Measurements from ENCODE around the gene EPB41L2.

The EPB41L2 gene

DNA sequence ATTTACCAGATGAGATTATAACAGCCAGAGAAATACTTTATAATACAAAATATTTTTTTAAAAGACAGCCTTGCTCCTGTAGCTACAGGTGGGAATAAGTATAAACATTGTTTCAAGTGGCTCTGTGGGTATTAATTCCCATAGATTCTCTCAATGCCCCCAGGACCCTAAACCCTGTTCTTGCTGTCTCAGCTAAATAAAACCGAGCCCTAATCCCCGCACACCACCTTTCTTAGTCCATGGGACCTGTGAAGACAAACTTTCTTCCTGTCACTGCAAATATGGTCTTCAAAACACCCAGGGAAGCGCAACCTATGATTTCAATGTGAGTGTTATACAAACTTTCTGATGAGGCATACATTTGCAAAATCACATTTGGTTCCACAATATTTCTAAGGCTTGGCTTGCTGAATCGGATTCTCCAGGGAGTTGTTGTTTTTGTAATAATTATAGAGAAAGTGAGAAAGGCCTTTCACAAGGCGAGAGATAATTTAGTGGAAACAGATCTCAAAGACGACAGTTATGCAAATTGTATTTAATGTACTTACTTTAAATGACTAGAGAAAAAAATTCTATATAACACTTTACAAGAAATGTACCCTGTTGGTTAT lies 224.7 kb downstream of the EPB41L2 start:
- no peaks in the 10 kb centered on the region for H3K9me3 Mint-ChIP-seq
- H3K27ac Mint-ChIP-seq: no peak overlapping the region
- no peaks in the 10 kb centered on the region for H3K36me3 Mint-ChIP-seq

DNA sequence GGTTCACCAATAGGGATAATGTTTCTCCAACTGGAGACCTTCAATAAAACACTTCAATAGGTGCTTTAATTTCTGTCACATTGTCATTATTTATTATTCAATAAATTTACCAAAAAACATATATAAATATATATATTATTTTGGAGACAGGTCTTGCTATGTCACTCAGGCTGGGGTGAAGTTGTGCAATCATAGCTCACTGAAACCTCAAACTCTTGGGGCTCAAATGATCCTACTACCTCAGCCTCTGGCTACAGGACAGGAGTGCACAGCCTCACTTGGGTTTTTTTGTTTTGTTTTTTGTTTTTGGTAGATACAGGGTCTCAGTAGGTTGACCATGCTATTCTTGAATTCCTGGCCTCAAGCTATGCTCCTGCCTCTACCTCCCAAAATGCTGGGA lies 226.0 kb downstream of the EPB41L2 start:
- Mint-ChIP-seq H3K4me1 (no peaks in the 10 kb centered on the region), H3K27me3 (no peaks in the 10 kb centered on the region), H3K27ac (no peak overlapping the region), H3K36me3 (no peaks in the 10 kb centered on the region), H3K9me3 (no peaks in the 10 kb centered on the region), H3K4me3 (no peak overlapping the region)

More for the DNA sequence above, 224.7 kb downstream of the EPB41L2 start:
- H3K4me1 Mint-ChIP-seq: no peaks in the 10 kb centered on the region
- H3K4me3 Mint-ChIP-seq: no peak overlapping the region
- H3K27me3 Mint-ChIP-seq: no peaks in the 10 kb centered on the region

GRCh38 chr6:130836055-130836640 lies 226.9 kb downstream of the EPB41L2 start:
- H3K27ac Mint-ChIP-seq: no peak overlapping the region
- no peak overlapping the region for H3K4me3 Mint-ChIP-seq
- H3K27me3 Mint-ChIP-seq: no peaks in the 10 kb centered on the region
- no peaks in the 10 kb centered on the region for H3K4me1 Mint-ChIP-seq
- H3K9me3 Mint-ChIP-seq: no peaks in the 10 kb centered on the region
- H3K36me3 Mint-ChIP-seq: no peaks in the 10 kb centered on the region

- no peaks in the 10 kb centered on the region for H3K9me3 Mint-ChIP-seq
- no peaks in the 10 kb centered on the region for H3K27me3 Mint-ChIP-seq
- no peak overlapping the region for H3K27ac Mint-ChIP-seq
- H3K36me3 Mint-ChIP-seq: no peaks in the 10 kb centered on the region
- H3K4me3 Mint-ChIP-seq: no peak overlapping the region
- H3K4me1 Mint-ChIP-seq: no peaks in the 10 kb centered on the region
Measured at GRCh38 chr6:130834482-130835251, 228.4 kb downstream of the EPB41L2 start.

DNA sequence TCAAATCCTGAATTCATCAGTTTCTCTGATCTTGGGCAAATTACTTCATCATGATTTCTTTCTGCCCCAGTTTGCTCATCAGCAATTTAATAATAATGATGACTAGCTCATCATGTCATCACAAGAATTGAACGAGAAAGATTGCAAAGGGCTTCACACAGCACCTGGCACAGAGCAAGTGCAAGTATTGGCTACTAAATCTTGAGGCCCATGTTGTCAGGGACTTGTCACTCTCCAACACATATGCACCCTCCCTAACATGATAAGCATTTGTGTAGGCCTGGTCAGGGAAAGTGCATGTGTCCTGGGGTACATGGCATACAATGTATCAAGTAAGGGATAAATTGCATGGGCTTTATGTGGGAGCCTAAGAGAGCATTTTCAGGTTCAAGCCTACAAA lies 229.5 kb downstream of the EPB41L2 start:
- Mint-ChIP-seq H3K4me1 (no peaks in the 10 kb centered on the region), H3K4me3 (no peak overlapping the region), H3K27me3 (no peaks in the 10 kb centered on the region), H3K27ac (no peak overlapping the region), H3K9me3 (no peaks in the 10 kb centered on the region), H3K36me3 (no peaks in the 10 kb centered on the region)

- Mint-ChIP-seq H3K27ac (no peak overlapping the region), H3K4me1 (no peaks in the 10 kb centered on the region), H3K9me3 (no peaks in the 10 kb centered on the region), H3K27me3 (no peaks in the 10 kb centered on the region), H3K4me3 (no peak overlapping the region), H3K36me3 (no peaks in the 10 kb centered on the region)
Measured at GRCh38 chr6:130831607-130832006, 231.4 kb downstream of the EPB41L2 start.

- H3K36me3 Mint-ChIP-seq: no peaks in the 10 kb centered on the region
- H3K27ac Mint-ChIP-seq: no peak overlapping the region
- no peaks in the 10 kb centered on the region for H3K27me3 Mint-ChIP-seq
- peaks cover 6% of the 10 kb centered on the region for H3K4me1 Mint-ChIP-seq
- no peak overlapping the region for H3K4me3 Mint-ChIP-seq
- no peaks in the 10 kb centered on the region for H3K9me3 Mint-ChIP-seq
Measured at GRCh38 chr6:130829333-130829910, 233.6 kb downstream of the EPB41L2 start.

DNA sequence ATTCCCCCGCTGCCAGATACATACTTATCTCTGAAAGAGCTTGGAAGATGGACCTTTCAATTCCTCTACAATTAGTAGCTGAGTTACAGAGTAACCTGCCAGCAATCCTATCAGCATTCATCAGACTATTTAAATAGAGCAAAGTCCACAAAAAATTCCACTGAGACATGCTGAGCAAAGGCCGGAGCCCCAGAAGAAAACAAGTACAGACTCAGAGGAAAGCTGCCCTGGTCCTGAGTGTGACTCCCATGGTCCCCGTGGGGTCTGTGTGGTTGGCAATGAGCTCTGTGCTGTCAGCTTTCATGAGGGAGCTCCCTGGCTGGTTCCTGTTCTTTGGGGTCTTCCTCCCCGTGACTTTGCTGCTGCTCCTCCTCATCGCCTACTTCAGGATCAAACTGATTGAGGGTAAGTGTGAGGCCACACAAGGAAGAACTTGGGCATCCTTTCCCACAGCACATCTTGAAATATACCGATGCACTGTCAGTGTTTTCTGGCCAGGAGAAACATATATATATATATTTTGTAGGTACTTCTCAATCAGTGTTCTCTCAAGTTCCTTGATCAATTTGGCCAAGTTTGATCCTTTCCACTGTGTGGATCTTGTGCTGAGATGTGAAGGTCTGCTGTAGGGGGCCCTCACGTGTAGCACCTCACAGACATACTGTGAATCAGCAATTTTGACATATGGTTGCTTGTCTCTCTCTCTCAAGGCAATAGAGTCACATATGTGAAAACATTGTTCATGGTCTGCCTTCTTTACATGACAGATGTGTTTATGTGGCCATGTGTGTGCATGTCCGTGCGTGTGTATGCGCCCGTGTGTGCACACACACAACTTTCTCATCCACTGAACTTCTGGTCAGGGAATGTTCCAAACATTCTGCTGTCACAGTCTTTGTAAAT lies 235.5 kb downstream of the EPB41L2 start, which contains the start of gene SMLR1:
Gene SMLR1 (plus strand): TSS at position 160 of the 903 bp plus-strand sequence. CDS start 8 bp downstream, at position 168.
- H3K9me3 Mint-ChIP-seq: no peaks in the 10 kb centered on the region
- peaks cover 6% of the 10 kb centered on the region for H3K4me1 Mint-ChIP-seq
- H3K4me3 Mint-ChIP-seq: no peak within 1 kb of the TSS
- no peak within 1 kb of the TSS for H3K27ac Mint-ChIP-seq
- no peaks in the 10 kb centered on the region for H3K36me3 Mint-ChIP-seq
- no peaks in the 10 kb centered on the region for H3K27me3 Mint-ChIP-seq

GRCh38 chr6:130826442-130827246 lies 236.4 kb downstream of the EPB41L2 start:
- Mint-ChIP-seq H3K27ac (no peak overlapping the region), H3K27me3 (no peaks in the 10 kb centered on the region), H3K4me3 (no peak overlapping the region), H3K9me3 (no peaks in the 10 kb centered on the region), H3K36me3 (no peaks in the 10 kb centered on the region), H3K4me1 (peaks cover 6% of the 10 kb centered on the region)

GRCh38 chr6:130825772-130826441 lies 237.1 kb downstream of the EPB41L2 start:
- Mint-ChIP-seq H3K4me1 (peaks cover 6% of the 10 kb centered on the region), H3K9me3 (no peaks in the 10 kb centered on the region), H3K27me3 (no peaks in the 10 kb centered on the region), H3K27ac (no peak overlapping the region), H3K36me3 (no peaks in the 10 kb centered on the region), H3K4me3 (no peak overlapping the region)

DNA sequence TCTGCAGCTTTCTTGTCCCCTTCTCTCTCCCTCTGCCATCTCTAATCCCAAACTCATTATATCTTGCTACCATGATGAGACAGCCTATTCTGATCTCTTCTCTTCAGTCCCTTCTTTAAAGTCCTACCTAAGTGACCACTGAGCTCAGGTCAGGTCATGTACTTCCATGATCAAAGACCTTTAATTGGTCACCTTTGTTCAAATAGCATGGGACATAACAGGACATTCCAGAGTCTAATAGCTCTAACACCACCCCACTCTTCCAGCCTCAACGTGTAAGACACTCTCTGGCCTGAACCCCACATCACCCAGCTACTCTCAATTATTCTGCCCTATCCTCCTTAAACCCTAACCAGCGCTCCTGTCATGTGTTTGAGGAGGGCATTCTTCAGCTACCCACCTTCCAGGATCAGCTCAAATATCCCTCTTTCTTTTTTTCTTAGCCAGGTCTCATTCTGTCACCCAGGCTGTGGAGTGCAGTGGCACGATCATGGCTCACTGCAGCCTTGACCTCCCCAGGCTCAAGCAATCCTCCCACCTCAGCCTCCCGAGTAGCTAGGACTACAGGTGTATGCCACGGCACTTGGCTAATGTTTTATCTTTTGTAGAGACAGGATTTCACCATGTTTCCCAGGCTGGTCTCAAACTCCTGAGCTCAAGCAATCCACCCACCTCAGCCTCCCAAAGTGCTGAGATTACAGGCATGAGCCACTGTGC lies 237.9 kb downstream of the EPB41L2 start:
- H3K36me3 Mint-ChIP-seq: no peaks in the 10 kb centered on the region
- H3K4me3 Mint-ChIP-seq: no peak overlapping the region
- H3K9me3 Mint-ChIP-seq: no peaks in the 10 kb centered on the region
- no peak overlapping the region for H3K27ac Mint-ChIP-seq
- no peaks in the 10 kb centered on the region for H3K27me3 Mint-ChIP-seq
- H3K4me1 Mint-ChIP-seq: peaks cover 6% of the 10 kb centered on the region

DNA sequence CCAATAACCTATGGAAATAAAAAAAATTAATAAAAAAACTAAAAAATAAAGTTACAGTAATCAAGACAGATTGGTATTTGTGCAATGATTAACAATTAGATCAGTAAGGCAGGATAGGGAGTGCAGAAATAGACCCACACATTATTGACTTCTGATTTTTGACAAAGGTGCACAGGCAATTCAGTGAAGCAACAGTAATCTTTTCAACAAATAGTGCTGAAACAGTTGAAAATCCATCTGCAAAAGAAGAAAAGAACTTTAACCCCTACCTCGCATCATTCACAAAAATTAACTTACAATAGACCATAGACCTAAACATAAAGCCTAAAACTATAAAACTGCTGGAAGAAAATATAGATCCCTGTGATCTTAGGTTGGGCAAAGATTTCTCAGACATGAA lies 240.3 kb downstream of the EPB41L2 start:
- peaks cover 6% of the 10 kb centered on the region for H3K4me1 Mint-ChIP-seq
- H3K9me3 Mint-ChIP-seq: peaks cover 8% of the 10 kb centered on the region
- peaks cover 1% of the 10 kb centered on the region for H3K36me3 Mint-ChIP-seq
- peaks cover 7% of the 10 kb centered on the region for H3K27me3 Mint-ChIP-seq
- no peak overlapping the region for H3K27ac Mint-ChIP-seq
- H3K4me3 Mint-ChIP-seq: no peak overlapping the region

DNA sequence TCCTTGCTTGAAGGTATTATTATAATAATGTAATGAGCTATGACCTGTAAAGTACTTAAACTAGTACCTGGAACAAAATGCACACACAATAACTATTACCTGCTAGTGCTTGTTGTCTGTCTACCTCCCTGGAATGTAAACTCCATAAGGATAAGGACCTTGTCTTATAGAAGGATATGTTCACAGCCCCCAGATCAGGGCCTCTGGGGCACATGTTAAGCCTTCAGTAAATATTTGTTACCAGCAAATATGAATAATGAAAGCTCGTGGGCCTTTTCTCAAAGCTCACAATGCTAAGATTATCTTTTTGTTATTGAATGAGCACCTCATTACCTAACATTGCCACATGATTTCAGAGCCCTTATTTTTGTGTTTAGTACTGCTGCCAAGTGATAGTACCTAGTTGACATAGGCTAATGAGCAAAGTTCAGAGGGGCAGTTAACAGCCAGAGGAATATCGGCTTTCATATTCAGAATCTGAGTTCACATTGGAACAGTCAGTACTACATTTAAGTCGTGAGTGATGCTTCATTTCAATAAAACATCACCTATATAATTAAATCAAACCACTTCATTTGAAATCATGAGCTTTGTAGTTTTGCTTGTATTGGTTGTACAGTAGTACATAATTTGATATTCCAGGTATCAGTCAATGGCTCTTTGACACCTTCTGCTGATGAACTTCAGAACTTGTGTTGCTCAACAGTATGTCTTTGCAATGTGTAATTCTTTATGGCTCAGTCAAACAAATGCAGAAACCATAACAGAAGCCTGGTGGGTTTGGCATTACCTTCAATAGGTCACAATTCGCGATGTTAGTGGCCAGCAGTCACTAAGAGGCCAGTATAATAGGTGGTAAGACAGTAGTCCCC lies 247.6 kb downstream of the EPB41L2 start:
- H3K9me3 Mint-ChIP-seq: peaks cover 14% of the 10 kb centered on the region
- no peak overlapping the region for H3K4me3 Mint-ChIP-seq

More for the DNA sequence above, 247.6 kb downstream of the EPB41L2 start:
- Mint-ChIP-seq H3K36me3 (peaks cover 6% of the 10 kb centered on the region), H3K4me1 (no peaks in the 10 kb centered on the region), H3K27me3 (peaks cover 7% of the 10 kb centered on the region), H3K27ac (no peak overlapping the region)

Data from activated naive CD4-positive, alpha-beta T cell treated with anti-CD3 and anti-CD28 coated beads, Interleukin-2, amount 50 U/mL, for 24 hours (primary cell).